GM18519 (cell line): ENCODE data around the gene ITGB1BP1.

Source experiments
- ATAC-seq: cut with Tn5 transposase; IDR thresholded peaks from one replicate; pipeline ENCODE4 v1.9.1; 2021; ENCODE audit warnings: mild to moderate bottlenecking, moderate library complexity; ENCODE audit not compliant: unreplicated experiment, low FRiP score

Gene ITGB1BP1

DNA sequence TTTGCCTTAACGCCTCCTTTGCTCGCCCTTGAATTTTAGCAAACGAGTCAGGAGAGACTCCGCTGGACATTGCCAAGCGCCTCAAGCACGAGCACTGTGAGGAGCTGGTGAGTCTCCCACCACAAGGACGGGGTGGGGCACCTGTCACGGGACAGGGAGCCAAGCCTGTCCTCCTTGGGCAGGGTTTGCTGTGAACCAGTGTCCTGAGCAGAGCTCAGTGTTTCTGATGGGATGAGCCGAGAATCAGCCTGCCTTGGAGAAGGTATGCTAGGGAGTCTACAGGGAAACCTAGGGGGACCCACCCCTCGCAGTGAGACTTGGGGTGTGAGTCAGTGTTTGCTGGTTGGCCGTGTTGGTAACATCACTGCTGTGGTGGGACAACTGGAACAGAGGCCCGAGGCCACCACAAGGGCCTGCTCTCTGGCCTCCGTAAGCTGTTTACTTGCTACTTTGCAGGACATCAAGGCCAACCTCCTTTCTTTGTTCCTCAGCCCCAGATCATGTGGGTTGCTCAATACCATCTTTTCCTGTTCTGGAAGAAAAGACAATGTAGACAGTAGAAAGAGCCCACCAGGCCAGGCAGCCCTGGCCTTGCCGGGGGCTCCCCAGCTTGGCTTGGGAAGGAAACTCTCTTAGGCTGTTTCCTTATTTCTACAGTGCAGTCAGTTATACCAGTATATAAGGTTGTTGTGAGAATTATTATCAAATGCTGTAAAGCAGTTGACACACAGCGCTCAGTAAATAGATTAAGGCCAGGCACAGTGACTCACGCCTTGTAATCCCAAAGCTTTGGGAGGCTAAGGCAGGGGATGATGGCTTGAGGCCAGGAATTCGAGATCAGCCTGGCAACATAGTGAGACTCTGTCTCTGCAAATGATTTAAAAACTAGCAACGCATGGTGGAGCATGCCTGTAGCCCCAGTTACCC is 42.4 kb downstream of the ITGB1BP1 start:
- no peak for ATAC-seq

DNA sequence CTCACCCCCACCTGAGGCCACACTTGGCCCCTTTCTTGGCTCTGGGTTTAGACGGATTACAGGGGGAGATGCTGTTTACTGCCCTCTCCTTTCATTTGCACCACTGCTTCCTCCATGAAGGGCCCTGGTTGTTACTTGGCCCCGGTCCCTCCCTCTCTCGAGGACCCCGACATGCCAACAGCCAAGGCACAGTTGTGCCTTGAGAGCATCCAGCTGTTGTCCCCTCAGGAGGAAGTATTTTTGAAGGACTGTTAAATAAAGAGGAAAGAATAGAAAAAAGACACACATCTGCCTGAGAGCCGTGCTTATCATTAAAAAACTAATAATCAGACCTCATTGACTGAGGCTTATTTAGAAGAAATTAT is 44.0 kb downstream of the ITGB1BP1 start:
- no peak for ATAC-seq

DNA sequence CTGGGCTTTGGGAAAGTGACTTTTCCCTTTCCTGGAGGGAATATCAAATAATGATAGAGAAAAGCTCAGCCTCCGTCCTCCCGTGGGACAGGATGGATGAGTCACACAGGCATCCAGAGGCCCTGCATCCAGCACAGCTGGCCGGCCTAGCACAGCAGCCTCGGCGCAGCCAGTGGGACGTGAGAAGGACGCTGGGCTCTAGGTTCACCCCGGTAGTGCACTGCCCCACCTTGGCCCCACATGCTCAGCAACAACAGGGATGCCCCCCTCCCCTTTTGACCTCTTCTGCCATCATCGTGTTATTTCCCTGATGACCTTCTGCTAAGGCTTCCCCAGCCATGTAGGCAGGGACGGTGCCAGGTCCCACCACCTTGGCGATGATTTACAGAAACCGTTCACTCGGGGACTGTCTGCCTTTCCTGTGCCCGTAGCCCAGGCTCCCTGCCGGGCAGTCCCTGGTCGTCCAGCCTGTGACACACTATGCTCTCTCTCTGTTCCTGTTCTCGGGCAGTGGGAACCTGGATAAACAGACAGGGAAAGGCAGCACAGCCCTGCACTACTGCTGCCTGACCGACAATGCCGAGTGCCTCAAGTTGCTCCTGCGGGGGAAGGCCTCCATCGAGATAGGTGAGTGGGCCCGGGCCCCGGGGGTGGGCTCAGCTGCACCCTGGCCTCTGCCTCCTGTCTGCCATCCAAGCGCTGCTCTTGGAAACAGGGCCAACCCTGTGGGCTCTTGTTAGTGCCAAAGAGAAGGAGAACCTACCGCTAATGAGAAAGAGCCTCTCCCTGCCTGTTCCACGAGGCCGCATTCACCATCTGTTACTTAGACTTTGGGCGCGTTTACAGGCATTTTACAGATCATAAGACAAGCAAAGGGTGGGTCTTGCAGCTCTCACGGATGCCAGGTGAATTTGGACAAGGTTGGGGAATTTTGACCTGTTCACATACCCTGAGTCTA is 44.6 kb downstream of the ITGB1BP1 start:
- ATAC-seq = no peak

DNA sequence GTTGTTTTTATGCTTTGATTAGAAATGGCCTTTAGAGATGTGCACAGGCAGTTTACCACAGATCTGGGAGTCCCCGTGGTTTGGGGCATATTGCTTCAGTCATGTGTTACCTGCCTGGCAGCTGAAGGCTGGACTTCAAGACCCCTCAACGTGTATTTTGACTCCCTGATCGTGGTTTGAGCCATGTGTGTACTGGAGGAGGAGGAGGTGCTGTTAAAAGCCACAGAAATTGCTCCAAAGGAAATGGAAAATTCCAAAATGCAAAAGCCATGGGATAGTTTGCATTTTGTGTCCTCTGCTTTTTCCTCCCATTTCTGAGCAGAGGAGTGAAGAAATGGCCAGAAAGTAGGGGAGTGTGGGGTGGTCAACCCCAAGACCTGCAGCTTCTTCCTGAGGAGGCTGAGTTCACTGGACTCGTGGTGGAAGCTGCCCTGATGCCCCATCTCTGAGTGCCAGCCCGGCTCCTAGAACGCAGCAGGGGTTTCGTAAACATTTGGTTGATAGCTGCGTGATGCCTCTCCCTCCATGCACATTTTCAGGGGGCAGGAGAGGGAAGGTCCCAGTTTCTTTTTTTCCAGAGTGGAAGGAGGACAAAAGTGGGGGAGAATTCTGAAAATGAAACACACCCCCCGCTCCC is 45.7 kb downstream of the ITGB1BP1 start:
- no peak for ATAC-seq

DNA sequence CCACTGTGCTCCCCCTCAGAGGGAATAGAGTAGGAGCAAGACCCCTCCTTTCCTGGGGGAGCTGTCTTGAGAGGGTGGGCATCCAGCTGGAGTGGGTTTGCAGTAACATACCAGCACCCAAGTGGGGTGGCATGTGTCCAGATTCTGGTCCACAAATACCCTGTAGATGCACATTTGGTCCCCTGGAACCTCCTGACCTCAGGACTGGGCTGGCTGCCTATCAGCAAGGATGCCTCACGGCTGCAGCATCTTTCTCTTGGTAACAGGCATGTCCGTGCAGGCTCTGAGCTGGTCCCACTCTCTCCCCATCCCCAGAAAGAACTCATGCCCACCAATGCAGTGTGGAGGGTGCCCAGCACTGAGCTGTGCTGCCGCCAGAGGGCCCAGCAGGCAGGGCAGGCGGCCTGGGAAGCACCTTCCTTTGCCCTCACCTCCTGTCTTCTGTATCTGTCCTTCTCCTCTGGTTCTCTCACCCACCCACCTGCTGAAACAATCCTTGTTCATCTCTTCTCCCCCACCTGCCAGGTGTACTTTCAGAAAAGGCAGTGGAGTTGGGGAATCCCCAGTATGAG is 47.4 kb downstream of the ITGB1BP1 start:
- no peak for ATAC-seq

DNA sequence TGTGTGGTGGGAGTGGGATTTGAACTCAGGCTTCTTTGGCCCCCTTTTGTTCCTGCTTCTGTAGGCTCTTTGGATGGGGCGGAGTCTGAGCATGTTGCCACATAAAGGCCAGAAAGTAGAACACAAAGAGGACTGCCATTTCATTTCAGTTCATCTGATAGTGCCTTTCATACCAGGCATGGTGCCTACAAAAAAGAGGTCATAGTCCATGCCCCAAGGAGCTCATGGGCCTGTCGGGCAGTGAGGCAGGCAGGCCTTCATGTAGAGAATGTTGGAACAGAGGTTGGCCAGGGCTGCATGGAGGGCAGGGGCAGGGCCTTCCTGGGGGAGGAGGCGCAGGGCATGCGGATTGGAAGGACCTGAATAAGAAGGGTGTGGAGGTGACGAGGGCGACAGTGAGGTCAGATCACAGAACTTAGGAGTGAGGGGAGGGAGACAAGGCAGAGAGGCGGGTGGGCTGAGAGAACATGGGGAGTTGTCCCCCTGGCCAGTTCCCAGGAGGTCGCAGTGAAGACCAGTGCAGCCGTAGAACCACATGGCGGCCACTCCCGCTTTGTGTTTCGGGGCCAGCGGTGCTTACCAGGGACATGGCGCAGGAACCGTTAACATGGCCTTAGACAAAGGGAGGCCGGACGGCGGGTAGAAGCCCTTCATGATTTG is 49.1 kb downstream of the ITGB1BP1 start:
- ATAC-seq = no peak

DNA sequence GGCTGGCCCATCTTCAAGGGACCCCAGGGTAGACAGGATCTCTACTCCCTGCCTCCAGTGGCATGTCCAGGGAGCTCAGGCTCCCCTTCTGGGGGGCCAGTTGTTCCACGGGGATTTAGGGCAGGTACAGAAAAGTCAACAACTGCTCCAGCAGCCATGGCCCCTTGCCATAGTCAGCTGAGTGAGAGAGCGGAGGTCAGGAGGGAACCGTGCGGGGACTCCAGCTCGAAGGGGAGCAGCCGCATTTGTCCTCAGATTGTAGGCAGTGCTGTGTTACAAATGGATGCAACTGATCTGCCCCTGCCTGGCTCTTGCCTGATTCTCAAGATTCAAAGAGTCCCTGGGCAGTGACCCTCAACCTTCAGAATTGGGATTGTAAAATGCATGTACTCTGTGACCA is 49.9 kb downstream of the ITGB1BP1 start:
- ATAC-seq = no peak

DNA sequence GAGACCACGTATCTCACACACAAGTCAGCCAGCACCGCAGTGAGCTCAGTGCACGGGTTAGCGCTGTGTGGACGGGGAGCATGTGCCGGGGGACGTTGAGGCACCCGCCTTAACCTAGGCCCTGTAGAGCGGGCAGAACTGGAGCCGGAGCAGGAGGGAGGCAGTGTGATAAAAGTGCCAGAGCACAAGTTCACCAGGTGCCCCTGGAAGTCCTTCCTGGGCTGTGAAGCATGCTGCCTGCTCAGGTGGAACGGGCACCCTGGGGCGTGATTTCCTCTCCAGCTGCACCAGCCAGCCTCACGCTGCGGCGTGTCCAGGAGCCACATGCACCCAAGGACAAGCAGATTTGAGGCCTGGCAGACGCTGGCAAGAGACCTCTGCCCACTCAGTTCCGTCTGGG is 50.3 kb downstream of the ITGB1BP1 start:
- no peak for ATAC-seq

DNA sequence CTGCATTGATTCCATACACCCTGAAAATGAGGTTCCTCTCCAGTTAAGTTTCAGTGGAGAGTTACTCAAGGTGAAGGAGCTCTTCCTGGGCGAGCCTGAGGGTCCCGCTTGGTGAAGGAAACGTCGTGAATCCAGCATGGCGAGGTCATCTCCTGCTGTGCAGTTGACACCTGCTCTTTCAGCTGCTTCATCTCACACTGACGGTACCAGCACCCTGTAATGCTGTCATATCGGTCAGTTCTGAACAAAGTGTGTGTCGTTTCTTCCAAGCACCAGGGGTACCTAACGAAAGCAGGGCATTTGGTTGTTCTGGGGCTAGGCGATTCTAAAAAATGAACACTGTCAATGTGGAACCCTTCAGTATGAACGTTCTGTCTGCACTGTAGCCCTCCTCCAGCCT is 52.6 kb downstream of the ITGB1BP1 start:
- ATAC-seq = no peak

DNA sequence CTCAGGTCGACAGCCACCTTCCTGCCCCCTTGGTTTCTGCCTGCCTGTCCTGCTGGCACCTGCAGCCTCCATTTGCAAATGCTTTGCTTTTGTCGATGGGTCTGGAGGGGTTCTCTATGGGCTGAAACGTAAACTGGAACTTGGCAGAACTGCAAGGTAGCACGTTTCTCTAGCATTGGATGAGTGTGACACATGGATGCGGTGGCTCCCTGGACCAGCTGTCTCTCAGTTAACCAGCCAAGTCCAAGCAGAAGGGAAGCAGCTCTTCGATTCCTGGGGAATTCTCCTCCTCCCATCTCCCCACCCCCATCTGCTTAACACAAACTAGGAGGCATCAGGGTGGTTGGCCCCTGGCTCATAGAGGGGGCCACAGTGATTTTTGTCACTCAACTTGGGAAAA is 57.3 kb downstream of the ITGB1BP1 start:
- no peak for ATAC-seq

DNA sequence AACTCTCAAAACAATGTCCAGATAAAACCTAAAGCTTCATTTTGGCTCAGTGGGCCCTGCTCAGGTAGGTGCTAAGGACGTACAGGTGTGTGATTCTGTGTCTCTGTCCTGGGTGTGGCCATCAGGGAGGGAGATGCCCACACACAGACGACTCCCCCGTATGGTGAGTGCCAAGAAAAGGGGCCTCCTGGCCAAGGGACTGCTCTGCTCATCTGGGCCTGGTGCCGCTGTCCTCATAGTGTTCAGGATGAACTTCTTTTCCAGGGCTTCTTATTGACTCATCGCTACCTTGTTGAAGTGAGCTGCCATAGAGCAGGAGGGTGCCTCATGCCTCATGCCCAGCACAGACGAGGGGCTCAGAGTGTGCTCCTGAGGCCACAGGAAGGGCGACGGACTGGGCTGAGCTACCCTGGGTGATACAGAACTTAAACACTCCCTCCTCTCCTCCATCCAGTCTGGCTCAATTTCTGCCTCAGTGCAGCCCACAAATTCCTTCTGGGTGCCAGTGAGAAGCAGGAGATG is 57.8 kb downstream of the ITGB1BP1 start:
- no peak for ATAC-seq

DNA sequence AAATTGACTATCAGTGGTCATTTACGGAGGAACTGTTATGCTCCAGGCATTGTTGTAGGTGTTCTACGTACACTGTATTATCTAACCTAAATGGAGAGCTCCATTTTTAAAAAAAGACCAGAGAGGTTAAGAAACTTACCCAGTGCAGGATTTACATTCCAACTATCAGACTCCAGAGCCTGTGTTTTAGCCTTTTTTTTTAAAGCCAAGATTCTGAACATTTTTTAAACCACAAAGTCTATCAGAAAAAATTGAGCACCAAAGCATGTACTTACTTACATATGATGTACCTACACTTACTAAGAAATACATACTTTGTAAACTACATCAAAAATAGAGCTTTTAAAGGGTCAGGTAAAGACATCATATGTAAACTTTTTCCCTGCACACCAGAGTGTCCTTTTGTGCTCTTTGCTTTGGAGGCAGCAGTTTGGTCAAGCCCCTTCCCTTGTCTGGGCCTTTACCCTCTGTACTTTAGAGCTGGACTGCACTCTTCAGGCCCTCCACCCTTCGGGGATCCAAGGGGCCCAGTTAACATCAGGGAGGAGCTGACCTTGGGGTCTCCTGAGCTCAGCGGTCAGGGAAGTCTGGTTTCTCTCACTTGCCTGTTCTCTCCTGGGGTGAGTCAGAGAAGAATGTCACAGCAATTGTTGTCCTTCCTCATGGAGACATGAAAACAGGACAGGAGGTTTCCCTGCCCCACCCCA is 58.4 kb downstream of the ITGB1BP1 start:
- ATAC-seq = no peak

DNA sequence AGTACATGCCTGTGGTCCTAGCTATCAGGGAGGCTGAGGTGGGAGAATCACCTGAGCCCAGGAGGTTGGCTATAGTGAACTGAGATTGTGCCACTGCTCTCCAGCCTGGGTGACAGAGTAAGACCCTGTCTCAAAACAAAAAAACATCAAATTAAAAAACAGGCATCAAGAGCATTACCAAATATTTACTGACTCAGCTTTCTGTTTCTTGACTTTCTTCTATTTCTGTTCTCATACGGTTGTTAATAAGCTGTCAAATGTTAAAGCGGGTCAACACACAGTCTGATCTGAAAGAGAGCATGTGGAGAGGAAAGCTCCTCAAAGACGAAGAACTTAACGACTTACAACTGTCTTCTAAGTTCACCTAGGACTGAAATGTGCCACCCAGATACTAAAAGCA is 59.0 kb downstream of the ITGB1BP1 start:
- ATAC-seq = no peak

DNA sequence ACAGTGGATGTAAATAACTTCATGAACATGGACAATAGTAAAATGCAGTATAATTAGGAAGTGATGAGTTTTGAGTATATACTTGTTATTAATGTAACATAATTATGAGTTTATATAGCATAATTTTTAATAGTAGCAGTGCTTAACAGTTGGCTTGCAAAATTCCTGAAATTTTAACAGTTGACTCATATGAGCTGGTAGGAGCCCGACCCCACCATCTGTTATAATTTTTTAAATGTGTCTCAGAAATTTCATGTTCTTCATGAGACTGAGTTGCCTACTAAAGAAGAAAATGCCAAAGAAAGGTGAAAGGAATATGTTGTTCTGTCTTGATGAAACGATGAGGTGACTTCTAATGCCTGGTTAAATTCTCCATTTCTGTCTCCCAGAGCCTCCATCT is 62.6 kb downstream of the ITGB1BP1 start:
- ATAC-seq = no peak

DNA sequence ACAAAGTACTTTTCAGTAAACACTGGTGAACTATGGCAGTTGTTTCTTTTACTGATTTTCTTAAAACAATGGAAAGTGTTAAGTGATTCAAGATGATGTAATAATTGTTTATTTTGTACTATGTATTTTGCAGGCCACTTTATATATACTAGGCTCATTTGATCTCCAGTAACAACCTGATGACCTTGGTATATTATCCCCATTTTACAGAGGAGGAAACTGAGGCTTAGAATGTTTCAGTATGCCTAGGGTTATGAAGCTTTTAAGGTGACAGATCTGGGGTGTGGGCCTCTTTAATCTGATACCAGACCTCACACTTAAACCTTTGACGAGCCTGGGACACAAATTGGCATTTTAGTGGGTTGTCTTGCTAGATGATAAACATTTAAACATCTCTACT is 63.2 kb downstream of the ITGB1BP1 start:
- ATAC-seq = no peak

DNA sequence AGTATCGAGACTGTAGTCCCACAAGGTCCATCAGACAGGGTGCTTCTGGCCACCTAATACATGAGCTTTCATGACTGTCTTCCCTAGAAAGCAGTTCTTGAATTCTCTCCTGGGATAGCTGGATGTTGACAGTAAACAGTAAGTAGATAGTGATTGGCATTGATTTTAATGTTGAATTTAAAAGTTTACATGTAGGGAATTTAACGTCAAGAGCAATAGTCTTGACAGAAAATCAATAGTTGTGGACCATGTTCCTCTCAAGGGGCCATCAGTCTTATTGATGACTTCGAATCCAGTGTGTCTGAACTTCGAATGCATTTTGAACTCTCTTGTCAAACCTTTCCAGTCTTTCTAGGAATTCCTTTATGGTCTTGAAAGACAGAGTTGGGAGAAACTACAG is 63.9 kb downstream of the ITGB1BP1 start:
- ATAC-seq = no peak

DNA sequence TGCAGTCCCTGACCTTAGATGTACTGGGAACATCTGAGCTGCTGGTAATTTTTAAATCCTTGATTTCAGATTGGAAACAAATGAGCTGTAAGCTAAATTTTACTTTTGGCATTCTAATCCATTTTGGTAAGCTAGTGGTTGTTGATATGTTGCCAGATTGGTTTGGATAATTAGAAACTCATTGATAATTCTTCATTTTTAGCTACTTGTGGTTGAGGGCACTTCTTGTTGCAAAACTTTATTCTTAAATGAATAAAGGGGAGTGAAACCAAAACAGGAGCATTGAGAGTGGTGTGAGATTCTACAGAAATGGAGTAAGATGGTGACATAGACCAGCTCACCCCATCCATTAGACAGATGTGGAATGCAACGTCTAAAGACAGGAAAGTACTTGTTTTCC is 64.5 kb downstream of the ITGB1BP1 start:
- ATAC-seq = no peak

DNA sequence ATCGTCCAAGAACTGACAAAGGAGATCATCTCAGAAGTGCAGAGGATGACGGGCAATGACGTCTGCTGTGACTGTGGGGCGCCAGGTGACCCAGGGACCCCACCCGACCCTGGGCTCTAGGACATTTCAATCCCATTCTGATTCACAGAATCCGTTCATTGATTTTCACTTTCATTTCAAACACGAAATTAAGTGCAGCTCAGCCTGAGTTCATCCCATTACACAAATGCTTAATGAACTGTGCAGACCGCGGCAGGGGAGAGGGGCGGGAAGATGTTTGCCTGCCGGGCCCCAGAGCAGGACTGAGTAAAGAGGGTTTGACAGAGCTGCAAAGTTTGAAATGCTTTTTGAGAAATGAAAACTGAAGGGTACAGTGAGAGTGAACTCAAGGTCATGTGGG is 67.1 kb downstream of the ITGB1BP1 start:
- ATAC-seq = no peak

DNA sequence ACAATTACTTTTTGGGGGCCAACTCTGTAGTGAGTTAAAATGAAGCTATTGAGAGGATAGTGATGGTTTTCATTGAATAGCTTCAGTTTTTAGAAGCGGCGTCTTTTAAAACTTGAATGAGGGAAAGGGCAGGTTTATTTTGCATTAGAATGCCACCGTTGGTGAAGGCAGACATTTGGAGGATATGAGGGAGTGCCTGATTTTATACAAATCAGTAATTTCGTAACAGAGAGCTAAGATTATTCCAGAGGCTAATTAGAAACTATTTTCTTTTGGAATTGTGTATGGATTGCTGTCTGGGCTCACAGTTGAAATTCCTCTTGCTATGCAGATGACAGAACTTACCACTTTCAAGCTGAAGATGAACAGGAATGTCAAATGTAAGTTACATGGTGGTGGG is 67.6 kb downstream of the ITGB1BP1 start:
- no peak for ATAC-seq
